UCSD-AML1 (cell line): ENCODE results near the gene DAGLB.

Experiments used
- DNase-seq: peaks from one replicate; lab custom pipeline; 2025; ENCODE audit not compliant: unreplicated experiment; lab: John Stamatoyannopoulos, UW

DAGLB gene

DNA sequence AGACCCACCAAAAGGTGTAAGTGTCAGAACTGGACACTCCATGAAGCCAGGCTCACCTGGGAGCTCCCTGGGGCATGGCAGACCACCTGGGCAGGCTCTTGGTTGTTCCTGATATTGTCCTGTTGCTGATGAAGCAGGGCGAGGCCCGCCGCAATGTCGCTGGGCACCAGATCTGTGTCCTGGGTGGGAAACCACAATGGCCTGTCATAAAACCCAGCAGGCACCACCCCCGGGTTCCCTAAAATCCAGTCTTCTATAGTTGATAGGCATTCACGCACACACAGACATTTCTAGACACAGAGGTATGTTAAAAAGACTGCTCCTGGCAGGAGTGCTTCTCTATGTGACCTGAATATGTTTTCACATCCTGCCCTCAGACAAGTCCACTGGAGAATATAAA is 15.0 kb downstream of the DAGLB start:
- no peak for DNase-seq

DNA sequence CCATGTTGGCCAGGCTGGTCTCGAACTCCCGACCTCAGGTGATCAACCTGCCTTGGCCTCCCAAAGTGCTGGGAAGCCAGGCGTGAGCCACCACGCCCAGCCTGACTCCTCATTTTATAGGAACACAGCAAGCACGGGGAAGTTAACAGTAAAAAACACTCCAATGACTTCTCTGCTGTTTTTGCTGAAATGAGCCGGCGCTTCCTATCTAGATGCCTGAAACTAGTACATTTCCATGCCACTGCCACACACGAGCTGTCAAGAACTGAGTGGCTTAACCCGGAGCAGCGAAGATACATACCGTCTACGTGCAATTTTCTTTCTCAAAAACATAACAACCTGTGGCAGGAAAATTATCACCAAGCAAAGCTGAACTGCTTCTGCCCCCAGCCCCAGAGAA is 16.8 kb downstream of the DAGLB start:
- DNase-seq = no peak

DNA sequence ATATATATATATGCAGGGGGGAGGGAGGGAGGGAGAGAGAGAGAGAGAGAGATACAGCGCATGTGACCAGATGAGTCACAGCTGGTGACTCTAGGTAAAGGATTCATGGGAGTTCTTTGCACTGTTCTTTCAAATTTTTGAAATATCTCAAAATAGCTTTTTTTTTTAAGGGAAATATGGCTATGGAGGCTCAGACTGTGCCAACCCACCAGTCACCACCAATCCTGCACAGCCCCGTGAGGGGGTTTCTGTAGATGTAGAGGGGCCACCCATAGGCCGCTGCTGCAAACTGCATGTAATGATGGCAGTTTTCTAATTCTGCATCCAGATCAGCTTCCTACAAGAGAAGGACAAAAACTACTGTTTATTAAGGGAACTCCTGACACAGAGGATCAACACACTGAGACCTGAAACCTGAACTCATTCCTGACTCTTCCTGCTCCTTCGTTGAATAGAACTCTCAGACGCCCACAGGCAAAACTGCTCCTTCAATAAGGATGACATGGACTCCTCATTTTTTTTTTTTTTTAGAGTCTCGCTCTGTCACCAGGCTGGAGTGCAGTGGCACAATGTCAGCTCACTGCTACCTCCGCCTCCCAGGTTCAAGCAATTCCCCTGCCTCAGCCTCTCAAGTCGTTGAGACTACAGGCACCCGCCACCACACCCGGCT is 17.3 kb downstream of the DAGLB start:
- no peak for DNase-seq

DNA sequence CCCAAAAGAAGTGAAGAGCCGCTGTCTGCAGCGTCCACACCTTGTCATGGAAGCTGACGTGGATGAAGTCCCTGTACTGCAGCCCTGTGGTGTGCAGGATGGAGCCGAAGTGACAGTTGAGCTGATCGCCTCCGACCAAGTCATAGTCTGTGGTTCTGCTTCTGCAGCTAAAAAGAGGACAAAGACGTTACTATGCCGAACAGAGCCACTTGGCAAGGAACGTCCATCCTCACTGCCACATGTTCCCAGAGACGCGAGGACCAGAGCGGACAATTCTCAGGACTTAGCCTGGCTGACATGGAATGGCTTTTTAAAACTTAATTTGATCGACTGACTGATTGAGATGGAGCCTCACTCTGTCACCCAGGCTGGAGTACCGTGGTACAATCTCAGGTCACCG is 21.8 kb downstream of the DAGLB start:
- no peak for DNase-seq

DNA sequence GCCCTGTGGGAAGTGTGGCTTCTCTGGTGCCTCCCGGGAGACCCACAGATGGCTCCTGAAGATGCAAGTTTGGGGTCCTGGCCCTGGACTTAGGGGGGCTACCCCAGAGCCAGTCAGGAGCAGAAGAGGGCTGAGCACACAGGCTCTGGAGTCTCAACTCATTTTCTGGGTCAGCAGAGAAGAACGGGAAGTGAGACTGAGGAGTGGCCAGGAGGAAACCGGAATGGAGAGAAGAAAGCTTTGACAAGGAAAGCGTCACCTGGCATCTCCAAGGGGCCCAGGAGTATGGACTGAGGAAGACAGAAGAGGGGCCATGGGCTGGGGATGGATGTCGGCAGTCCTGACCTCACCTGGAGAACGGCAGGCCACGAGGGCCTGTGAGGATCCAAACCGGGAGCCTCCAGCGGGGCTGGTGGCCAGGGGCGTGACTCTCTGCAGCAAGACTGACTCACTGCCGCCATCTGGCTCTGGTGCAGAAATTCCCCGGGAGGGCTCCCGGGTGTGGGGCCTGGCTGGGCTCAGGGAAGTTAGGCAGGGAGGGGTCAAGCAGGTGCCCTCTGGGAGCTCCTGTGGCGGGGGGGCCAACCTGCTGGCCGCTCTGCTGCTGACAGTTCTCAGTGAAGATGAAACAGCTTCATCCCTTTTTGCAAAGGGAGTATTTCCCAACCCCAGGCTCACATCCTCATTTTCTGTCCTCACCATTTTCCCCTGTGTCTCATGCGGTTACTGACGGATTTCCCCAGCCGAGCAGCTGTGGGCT is 23.6 kb downstream of the DAGLB start:
- DNase-seq = no peak

DNA sequence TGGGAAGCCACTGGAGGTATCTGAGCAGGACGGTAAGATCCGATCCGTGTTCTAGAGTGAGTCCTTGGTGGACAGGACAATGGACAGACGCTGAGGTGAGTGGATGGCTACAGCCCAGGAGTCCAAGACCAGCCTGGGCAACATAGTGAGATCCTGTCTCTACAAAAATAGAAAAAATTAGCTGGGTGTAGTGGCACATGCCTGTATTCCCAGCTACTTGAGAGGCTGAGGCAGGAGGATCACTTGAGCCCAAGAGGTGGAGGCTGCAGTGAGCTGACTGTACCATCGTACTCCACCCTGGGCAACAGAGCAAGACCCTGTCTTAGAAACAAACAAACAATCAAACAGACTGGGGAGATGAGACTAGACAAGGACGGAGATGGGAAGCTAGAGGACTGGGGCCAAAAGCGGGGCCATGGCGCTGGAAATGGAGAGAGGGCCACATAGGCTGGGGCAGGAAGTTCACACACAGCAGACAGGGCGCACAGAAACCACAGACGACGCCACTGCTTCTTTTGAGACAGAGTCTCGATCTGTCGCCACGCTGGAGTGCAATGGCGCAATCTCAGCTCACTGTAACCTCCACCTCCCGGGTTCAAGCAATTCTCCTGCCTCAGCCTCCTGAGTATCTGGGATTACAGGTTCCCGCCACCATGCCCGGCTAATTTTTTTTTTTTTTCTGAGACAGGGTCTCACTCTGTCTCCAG is 24.7 kb downstream of the DAGLB start:
- DNase-seq = no peak

DNA sequence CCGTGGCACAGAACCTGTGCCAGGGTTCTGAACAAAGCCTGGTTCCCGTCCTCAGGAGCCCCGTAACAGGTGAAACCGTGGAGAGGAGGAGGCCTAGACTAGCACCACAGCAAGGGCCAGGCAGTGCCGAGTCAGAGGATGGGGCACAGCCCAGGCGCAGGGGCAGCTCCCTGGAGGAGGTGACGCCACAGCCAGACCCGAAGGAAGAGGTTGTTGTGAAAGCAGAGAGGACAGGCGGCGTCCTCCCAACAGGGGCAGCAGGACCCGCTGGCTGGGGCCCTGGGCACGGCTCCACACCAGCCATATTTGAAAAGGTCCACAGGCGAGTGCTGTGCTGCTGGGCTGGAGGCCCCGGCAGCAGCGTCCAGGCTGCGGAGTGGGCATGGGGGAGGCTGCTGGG is 25.7 kb downstream of the DAGLB start:
- DNase-seq = no peak

DNA sequence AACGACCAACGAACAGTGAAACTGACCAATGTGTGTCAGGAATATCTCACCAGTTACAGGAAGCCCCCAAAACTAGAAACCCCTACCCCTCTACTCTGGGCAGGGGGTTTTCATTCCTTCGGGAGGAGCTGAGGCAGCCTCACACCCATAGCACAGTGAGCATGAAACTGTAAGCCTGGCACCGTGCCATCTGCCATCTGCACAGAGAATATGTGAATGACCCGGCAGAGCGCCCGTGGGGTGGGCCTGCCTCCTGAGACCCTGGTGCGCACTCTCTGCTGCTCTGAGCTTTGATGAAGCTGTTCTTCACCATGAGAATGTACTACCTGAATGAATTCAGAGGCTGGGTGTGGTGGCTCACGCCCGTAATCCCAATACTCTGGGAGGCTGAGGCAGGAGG is 27.1 kb downstream of the DAGLB start:
- no peak for DNase-seq

DNA sequence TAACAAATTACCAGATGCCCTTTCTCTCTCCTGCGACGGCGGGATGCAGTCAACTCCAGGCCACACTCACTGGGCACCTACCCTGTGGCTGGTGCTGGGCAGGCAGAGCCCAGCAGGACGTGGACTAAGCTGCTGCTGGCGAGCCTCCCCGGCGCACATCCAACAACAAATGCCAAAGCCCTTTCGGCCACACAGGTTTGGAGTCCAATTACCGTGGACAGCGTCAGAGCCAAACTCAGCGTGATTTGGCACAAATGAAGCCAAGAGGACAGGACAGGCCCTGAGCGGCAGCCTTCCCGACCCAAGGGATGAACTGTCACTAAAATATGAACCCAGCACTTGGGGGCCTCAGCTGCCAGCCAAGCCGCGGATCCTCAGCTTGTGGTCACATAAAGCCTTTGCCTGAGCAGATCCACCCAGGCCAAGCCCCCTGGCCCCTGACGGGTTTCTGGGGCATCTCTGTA is 28.4 kb downstream of the DAGLB start:
- DNase-seq = no peak

DNA sequence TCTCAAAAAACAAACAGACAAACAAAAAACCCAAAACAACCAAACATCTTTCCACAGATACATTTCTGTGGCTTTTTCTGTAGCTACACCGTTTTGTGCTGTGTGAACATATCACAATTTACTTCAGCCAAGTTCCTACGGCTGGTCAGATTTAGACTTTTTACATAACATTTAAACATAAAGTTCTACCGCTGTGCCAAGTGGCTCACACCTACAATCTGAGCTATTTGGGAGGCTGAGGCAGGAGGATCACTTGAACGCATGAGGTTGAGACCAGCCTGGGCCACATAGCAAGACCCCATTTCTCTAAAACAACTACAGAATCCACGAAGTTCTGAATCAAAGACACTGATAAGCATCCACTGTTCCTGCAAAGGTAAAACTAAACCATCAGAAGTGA is 30.3 kb downstream of the DAGLB start:
- DNase-seq = no peak

DNA sequence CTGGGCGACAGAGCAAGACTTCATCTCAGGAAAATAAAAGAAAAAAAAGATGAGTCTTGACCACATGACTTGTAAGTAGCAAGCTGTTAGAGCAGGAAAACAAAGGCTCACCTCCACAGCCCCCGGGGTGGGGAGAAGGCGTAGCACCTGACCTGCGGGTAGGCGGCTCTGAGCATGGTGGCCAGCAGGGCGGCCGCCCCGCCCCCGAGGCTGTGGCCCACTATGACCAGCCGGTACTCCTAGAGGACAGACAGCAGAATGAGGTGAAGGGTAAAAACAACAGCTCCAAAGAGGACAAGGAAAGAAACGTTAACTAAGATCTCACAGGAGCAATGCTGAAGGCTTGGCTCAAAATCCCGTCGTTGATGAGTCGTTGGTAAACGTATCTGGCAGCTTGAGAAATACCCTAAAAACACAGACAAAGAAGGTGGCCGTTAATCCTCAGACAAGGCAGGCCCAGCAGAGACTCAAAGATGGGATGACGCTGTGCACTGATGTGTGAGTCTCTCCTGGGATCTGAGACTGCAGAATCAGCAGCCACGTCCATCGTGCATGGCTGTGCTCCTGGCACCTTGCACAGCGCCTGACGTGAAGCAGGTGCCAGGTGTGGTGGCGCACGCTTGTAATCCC is 31.1 kb downstream of the DAGLB start:
- no peak for DNase-seq

DNA sequence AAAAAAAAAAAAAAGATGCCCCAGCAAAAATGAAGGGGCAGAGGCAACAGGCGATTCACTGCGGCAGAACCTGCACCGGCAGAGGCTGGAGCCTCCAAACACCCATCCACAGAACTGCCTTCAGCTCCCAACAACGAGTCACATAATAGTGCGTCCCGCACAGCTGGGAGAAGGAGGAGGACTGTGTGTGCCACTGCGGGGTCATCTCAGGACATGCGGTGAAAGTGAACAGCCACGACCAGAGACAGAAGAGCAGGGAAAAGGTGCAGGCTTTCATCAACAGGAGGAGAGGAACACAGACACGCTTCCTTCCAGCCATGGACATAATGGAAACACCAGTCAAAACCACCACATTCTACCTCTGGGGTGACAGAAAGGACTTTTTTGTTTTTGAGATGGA is 34.1 kb downstream of the DAGLB start:
- no peak for DNase-seq

DNA sequence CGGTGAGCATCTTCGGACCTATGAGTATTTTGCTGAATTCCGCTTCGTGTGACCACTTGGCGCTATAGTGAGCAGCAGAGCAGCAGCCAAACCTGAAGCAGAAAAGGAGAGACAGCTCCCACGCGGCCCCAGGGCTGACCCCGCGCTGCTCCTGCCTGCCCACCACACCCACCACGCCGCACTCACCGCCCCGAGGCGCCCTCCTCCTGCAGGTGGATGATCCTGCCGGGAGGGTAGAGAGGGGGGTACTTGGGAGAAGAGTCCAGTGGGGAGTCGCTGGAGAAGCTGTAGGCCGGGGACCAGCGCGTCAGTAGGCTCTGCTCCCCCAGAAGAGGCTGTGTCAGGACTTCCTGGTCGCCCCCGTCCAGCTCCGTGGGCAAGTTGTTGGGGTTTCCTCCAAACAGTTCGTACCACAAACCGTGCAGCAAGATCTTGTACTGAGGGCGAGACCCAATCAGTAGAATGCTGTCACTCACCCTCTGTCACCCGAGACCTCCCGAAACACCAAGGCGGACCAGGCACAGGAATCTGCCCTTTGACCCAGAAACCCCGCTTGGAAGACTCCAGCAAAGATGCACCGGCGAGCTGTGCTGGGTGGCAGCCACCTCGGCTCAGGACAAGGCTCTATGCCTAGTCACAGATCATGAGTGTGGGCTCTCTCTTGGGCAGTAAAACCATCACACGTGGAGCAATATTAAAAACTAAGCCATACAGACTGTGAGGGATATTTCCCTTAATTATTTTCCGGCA is 37.6 kb downstream of the DAGLB start:
- DNase-seq = no peak

DNA sequence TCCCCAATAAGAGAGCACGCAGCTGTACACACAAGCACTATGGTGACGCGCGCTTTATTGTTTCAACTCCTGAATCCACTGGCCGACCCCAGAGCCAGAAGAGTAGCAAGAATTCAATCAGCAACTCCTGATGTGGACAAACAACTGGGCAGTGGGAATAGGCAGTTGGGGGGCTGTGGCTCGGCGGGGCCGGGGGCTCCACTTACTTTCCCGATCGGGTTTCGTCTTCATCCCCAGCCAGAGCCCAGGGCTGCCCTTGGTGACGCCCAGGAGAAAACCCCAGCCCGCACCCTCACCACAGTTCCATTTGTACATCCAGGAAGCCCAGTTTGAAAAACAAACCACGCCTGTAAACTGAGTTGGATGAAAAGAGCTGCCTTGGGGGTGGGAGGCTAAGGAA is 38.7 kb downstream of the DAGLB start:
- no peak for DNase-seq

DNA sequence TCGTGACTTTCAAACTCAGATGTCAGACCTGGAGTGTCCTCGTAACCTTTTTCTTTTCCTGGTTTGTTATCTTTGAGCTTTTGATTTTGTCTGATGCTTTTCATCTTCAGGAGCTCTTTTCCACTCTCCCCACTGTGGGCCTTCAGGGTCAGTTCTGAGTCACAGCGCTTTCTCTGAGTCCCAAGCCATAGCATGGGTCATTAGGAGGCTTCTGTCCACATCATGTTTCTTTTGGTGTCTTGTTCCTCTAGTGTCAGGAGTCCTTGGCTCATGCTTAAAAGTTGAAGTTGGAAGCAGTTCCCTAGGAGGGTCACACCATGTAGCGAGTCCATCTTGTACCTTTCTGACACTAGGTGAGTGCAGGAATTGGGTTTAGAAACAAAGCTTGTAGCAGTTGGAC is 40.3 kb downstream of the DAGLB start:
- no peak for DNase-seq

DNA sequence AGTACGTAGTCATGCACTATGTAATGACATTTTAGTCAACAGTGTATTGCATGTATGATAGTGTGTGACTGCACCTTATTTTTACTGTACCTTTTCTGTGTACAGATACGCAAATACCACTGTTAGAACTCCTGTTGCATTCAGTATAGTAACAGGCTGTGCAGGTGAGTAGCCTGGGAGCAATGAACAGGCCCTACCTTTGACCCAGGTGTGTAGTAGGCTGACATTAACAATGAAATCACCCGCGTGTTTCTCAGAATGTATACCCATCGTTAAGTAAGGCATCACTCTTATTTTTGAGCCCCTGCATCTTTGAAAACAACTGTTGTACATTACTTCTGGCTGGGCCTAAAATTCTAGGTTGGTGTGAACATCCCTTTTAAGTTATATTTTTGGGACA is 41.6 kb downstream of the DAGLB start:
- no peak for DNase-seq

DNA sequence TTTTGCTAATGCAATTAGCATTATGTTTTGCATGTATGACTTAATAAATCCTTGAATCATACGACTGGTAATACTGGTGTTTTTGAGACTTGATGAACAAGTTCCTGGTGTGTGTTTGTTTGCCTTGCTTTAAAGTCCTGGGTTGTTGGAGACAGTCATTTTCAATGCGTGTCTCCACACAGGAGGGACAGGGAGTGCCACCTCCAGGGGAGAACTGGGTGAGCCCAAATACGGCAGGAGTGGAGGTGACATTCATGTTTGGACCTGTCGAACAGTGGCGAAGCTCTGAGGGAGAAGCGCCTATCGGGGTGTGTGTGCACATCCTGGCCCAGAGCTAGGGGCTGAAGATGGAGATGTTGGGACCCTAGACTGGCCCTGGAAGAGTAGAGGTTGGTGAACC is 43.8 kb downstream of the DAGLB start:
- no peak for DNase-seq

DNA sequence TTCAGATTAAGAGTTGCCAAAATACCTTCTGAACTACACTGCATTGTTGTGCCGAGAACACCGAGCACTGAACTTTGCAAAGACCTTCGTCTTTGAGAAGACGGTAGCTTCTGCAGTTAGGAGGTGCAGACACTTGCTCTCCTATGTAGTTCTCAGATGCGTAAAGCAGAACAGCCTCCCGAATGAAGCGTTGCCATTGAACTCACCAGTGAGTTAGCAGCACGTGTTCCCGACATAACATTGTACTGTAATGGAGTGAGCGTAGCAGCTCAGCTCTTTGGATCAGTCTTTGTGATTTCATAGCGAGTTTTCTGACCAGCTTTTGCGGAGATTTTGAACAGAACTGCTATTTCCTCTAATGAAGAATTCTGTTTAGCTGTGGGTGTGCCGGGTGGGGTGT is 45.0 kb downstream of the DAGLB start:
- DNase-seq = no peak

DNA sequence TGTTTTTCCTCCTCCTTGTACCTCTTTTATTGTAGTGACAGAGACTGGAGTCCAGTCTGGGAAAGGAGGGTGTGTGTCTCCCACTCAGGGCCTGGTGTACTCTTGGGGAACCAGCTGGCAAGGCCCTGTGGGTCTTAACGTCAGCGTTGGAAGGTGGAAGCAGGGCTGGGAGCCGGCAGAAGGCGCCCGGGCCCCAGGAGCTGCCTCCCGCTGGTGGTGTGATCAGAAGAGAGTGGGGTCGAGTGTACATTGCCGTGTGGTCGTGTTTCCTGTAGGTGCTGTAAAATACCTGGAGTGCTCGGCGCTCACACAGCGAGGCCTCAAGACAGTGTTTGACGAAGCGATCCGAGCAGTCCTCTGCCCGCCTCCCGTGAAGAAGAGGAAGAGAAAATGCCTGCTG is 45.7 kb downstream of the DAGLB start:
- DNase-seq = no peak

DNA sequence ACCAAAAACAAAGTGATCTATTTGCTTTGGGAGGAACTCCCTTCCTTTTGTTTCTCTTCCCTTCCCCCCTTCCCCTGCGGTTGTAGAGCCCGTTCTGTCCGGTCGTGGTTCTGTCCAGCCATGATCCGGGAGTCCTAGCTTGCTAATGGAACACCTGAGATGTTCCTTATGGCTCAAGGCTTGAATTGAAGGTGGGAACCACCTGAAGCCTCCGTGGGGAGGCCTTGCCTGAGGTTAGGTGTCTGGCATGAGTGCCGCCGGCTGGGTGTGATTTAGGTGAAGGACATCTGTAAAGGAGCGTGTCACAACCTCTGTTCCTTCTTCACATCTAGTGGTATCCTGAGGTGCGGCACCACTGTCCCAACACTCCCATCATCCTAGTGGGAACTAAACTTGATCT is 46.2 kb downstream of the DAGLB start:
- DNase-seq = no peak
